GM21737 (cell line): Measurements from ENCODE around the gene SLC16A10.
"Not testable (repeated sequence)": the region's sequence is repeated elsewhere in the genome, so short reads cannot be mapped to it uniquely, and the experiment has no call there.

Source experiments
- ATAC-seq: cut with Tn5 transposase; IDR thresholded peaks from one replicate; pipeline ENCODE4 v1.9.1; 2021; ENCODE audit warnings: mild to moderate bottlenecking, moderate library complexity; ENCODE audit not compliant: unreplicated experiment

Gene SLC16A10

DNA sequence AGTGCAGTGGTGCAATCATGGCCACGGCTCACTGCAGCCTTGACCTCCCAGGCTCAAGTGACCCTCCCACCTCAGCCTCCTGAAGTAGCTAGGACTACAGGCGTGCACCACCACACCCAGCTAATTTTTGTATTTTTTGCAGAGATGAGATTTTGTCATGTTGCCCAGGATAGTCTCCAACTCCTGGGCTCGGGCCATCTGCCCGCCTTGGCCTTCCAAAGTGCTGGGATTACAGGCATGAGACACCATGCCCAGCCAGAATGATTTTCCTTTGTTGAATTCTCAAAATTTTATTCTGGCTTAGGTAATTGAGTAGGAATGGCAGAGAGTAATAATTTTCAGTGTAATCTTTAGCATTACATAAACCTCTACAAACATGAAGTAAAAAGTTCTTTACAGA lies 37.1 kb downstream of the SLC16A10 start:
- ATAC-seq: no peak

DNA sequence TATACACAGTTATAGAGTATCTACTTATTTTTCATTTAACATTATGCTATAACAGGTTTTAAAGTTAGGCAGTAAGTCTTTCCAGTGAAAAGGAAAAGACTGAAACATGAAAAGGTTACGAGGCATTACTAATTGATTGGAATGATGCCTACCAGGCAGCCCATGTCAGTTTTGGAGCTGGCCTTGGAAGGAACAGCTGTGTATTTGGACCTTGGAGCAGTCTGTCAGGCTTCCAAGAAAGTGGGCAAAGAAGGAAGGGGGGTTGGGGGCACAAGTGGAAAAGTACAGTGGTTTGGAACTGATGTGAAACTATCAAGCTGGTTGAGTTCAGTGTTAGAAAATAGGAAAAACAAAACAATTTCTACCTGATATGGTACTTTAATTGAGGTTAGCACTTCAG lies 41.7 kb downstream of the SLC16A10 start:
- ATAC-seq: no peak

DNA sequence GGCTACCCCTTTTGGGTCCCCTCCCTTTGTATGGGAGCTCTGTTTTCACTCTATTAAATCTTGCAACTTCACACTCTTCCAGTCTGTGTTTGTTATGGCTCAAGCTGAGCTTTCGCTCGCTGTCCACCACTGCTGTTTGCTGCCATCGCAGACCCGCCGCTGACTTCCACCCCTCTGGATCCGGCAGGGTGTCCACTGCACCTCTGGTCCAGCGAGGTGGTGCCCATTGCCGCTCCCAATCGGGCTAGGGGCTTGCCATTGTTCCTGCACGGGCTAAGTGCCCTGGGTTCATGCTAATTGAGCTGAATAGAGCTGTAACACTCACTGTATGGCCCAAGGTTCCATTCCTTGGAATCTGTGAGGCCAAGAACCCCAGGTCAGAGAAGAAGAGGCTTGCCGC lies 43.7 kb downstream of the SLC16A10 start:
- not testable (repeated sequence) for ATAC-seq

DNA sequence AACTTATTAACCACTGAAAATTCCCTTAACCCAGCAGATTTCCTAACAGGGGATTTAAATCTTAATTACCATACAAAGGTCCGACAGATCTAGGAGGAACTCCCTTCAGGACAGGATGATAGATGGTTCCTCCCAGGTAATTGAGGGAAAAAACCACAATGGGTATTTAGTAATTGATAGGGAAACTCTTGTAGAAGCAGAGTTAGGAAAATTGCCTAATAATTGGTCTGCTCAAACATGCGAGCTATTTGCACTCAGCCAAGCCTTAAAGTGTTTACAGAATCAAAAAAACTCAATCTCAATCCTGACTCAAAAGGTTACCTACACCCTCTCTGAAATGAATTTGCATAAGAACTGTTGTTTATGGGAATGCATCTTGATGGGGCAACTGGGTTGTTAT lies 45.4 kb downstream of the SLC16A10 start:
- ATAC-seq: not testable (repeated sequence)

DNA sequence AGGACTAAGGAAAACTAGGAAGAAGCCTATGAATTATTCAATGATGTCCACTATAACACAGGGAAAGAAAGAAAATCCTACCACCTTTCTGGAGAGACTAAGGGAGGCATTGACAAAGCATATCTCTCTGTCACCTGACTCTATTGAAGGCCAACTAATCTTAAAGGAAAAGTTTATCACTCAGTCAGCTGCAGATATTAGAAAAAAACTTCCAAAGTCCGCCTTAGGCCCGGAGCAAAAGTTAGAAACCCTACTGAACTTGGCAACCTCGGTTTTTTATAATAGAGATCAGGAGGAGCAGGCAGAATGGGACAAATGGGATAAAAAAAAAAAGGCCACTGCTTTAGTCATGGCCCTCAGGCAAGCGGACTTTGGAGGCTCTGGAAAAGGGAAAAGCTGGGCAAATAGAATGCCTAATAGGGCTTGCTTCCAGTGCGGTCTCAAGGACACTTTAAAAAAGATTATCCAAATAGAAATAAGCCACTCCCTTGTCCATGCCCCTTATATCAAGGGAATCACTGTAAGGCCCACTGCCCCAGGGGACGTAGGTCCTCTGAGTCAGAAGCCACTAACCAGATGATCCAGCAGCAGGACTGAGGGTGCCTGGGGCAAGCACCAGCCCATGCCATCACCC lies 47.0 kb downstream of the SLC16A10 start:
- ATAC-seq: not testable (repeated sequence)

DNA sequence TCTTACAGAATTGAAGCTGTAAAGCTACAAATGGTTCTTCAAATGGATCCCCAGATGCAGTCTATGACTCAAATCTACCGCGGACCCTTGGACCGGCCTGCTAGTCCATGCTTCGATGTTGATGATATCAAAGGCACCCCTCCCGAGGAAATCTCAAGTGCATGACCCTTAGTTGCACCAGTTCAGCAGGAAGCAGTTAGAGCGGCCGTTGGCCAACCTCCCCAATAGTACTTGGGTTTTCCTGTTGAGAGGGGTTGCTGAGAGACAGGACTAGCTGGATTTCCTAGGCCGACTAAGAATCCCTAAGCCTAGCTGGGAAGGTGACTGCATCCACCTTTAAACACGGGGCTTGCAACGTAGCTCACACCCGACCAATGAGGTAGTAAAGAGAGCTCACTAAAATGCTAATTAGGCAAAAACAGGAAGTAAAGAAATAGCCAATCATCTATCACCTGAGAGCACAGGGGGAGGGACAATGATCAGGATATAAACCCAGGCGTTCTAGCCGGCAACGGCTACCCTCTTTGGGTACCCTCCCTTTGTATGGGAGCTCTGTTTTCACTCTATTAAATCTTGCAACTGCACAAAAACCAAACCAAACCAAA lies 50.3 kb downstream of the SLC16A10 start:
- not testable (repeated sequence) for ATAC-seq

DNA sequence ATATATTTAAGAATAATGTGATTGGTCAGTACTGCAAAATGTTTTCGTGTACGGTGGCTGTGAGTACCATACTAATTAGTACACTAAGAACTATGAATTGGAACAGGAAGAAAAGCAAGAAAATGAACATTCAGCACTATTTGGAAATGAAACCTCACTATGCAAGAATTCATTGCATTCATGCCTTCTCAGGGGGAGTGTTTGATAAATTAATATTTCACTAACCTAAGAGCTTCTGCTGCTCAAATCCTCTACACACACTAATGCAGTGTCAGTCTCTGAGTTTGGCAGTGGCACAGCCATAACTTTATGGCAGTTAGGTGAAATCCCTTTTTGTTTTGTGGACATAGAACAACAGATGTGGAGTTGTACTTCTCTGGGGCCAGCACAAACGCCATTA lies 60.1 kb downstream of the SLC16A10 start:
- no peak for ATAC-seq

DNA sequence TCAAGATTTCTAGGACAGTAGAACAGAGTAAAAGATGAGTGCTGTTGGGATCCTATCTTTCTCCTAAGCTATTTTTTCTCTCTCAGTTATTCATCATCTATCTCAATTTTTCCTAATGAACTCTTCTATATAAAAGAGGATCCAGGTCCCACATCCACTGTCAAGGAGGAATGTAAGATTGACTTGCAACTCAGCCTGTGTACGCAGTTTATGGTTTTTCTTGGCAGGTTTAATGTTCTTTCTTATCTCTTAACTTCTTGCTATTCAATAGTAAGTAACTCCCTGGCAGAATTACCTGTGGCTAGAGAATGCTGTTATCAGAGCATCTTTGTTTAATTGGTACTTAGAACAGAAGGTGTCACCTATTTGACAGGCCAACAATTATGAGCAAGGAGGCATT lies 60.8 kb downstream of the SLC16A10 start:
- no peak for ATAC-seq

DNA sequence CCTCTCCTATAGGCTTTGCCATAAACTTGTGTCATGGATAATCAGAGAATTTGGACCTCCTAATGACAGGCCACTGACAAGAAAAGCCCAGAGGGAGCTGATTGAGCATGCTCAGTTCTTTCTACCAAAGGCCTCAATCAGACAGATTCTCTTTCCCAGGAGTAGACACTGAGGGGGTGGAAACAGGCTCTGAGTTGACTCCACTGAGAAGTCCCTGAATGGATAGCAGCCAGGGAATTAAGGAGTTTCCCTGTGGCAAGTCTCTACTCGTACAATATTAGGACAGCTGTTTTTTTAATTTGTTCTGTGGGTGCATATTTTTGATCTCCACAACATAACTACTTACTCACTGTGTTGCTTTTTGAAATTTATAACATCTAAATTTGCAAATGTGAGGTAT lies 63.3 kb downstream of the SLC16A10 start:
- ATAC-seq: no peak

DNA sequence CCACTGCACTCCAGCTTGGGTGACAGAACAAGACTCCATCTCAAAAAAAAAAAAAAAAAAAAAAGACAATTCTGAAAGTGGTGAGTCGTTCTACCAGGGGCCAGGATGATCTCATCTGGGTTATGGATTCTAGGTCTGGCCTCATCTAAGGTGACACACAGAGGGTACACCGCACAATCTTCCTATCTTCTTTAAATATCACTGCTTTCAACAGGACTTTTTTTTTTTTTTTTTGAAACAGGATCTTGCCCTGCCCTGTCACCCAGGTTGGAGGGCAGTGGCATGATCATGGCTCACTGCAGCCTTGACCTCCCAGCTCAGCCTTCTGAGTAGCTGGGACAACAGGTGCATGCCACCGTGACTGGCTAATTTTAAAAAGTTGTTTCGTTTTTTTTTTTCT lies 67.7 kb downstream of the SLC16A10 start:
- ATAC-seq: no peak

DNA sequence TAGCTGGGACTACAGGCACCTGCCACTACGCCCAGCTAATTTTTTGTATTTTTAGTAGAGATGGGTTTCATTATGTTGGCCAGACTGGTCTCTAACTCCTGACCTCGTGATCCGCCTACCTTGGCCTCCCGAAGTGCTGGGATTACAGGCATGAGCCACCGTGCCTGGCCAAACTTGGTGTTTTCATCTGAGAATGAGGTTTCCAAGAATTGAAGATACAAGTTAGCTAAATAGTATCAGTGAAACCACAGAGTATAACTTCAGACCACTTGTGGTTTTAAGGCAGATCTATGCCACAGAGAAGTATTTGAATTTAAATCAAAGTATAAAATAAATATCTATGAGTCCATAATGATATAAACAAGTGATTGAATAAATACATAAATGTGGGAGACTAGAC lies 70.1 kb downstream of the SLC16A10 start:
- no peak for ATAC-seq

DNA sequence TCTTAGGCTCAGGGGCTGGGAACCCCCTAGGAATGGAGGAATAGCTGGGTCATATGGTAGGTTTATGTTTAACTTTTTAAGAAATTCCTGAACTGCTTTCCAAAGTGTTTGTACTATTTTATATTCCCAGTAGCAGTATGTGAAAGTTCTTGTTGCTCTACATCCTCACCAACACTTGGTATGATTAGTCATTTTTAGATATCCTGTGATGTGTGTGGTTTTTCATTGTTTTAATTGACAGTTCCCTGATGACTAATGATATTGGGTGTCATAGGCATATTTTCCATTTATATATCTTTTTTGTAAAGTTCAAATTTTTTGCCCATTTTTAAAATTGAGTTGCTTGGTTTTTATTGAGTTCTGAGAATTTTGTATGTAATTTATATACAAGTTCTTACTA lies 72.3 kb downstream of the SLC16A10 start:
- no peak for ATAC-seq

DNA sequence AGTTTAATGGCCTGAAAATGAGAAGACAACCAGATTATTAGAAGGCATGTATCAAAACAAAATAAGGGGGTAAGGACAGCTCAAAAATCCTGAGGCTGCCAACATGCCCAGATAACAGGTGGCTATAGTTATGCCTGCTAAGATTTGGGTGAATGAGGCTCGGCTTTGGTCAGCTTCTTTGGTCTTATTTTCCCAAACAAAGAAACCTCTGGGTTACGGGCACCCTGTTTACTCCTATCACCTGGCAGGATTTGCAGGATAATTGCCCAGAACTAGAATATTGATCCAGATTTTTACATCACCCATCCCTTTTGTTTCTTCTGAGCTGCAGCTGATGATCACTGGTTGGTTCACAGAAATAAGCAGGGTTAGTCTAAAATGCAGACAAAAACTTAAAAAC lies 74.3 kb downstream of the SLC16A10 start:
- ATAC-seq: no peak

DNA sequence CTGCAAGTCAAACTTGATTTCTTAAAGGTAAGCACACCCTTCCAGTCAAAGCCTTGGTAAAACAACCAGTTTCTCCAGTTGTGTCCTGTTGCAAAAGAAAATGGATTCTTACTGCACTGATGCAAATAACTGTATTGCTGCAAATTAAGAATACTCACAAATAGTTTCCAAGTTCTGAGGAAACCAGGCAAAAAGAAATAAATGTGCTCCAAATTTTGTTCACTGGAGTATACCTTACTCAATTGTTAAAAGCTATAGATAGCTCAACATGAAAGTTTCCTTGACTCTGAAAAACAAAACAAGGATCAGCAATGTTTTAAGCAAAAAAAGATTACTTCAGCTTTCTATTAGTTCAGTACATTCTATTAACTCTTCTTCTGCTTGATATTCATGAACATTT lies 75.2 kb downstream of the SLC16A10 start:
- ATAC-seq: no peak

DNA sequence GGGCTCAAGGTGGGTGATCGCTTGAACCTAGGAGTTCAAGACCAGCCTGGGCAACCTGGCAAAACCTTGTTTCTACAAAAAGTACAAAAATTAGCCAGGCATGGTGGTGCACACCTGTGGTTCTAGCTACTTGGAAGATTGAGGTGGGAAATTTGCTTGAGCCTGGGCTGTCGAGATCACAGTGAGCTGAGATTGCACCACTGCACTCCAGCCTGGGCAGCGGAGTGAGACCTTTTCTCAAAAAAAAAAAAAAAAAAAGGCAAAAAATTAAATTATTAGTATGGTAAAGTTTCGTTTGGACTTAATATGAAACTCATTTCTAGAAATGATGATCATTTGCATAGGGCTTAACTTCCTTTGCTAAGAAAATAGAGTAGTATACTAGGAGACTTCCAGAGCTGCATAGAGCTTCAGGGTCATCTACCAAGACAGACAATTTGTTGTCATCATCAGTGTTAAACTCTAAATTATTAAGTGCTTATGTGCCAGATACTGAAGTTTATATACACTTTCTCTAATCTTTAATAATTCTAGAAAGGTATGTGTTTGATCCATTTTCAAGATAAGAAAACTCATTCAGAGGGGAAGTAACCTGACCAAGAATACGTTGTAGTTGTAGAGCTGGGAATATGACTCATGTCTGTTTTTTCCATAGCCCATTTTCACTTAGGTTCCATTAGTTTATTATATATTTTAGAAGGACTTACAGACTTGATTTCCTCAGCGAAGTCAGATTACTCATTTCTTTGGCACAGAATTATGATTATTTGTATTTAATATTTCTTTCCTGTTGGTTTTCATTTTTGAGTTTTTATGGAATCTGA lies 84.5 kb downstream of the SLC16A10 start:
- ATAC-seq: no peak

DNA sequence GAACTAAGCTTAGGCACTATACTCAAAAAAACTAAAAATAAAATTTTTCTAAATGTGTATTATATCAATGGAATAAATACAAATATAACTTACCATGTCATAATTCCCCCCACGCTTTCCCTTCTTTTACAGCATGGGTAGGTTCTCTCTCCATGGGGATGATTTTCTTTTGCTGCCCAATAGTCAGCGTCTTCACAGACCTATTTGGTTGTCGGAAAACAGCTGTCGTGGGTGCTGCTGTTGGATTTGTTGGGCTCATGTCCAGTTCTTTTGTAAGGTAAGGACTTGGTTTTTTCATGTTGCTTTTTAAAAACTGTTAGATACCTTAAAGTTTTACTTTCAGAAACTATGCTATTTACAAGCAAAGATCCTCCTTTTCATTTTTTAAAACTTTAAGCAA lies 85.3 kb downstream of the SLC16A10 start:
- no peak for ATAC-seq

DNA sequence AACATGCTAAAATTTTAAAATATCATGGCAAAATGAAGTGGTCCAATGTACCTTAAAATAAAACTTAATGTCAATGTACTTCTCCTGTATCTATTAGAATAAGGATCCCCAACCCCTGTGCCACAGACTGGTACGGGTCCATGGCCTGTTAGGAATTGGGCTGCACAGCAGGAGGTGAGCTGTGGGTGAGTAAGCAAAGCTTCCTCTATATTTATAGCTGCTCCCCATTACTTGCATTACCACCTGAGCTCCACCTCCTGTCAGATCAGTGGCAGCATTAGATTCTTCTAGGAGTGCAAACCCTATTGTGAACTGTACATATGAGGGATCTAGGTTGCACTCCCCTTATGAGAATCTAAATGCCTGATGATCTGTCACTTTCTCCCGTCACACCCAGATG lies 86.0 kb downstream of the SLC16A10 start:
- ATAC-seq: no peak

DNA sequence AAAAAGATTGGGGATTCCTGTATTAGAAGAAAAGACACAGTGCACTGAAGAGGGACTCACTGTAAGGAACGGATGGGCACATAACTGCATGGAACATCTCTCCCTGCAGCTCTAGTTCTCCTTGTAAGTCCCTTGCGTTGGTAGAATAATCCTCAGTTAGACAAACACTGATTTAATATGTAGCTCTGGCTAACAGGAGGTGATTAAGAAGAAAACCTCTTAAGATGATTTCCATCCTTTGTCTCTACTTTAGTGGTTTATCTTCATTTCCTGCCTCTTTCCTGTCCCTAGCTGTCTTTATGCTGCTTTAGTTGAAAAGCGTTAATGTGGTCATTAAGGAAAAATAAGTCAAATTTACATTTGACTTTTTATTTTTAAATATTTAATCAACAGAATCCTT lies 86.6 kb downstream of the SLC16A10 start:
- no peak for ATAC-seq

DNA sequence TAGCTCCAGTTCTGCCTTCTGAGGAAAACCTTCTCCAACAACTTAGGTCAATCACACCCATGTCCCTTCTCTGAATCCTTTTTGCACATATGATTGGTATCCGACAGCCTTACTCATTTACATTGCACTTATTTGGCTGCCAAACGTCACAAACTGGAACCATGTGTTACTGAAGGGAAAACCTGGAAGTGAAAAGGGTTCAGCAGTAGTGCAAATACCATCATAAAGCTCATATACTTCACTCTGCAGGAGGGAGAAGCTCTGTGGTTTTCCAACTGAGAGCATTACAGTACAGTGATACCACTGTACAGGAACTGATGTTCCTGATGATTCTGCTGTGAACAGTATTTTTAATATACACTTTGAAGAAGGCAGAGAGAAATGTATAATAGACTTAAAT lies 87.8 kb downstream of the SLC16A10 start:
- ATAC-seq: no peak

DNA sequence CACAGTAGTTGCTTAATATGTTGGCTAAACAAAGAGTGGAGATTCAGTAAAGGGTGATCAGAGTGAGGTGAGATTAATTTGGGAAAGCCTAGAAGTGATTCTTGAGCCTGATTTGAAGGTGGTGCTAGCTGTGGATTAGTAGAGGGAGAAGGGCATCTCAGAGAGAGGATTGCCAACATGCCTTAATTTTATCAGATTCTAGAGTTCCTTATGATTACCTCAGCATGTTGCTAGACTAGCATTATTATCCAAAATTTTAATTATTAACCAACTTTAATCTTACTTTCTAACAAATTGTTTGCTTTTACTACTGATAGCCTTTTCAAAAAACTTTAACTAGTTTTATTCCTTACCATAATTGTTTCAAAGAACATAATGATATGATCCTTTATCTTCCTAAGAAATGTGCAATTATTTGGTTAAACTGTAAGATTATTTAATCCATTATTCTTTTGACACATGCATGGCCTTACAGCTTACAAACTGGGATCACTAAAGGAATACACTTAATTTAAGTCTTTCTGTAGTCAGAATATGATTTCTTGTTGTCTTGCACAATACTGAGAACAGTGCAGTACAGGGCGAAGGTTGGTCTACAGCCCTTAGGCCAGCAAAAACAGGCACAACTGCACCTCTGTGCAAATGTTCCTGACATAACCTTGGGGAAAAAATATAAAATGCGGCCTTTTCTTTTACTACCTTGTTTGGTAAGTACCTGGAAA lies 88.9 kb downstream of the SLC16A10 start:
- ATAC-seq: no peak

DNA sequence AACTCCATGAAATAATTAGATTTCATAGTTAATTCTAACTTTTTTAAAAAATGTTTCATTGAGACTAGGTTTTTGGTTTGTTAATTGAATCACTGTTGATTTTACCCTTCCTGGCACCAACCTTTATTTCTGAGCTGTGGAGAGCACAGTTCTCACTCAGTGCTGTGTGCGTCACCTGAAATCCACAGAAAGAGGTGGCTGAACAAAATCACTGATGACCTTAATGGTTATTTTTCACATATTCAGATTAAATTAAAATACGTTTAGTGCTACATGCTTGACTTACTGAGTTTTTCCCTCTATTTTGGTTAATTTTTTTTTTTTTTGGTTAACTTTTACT lies 89.4 kb downstream of the SLC16A10 start:
- no peak for ATAC-seq

DNA sequence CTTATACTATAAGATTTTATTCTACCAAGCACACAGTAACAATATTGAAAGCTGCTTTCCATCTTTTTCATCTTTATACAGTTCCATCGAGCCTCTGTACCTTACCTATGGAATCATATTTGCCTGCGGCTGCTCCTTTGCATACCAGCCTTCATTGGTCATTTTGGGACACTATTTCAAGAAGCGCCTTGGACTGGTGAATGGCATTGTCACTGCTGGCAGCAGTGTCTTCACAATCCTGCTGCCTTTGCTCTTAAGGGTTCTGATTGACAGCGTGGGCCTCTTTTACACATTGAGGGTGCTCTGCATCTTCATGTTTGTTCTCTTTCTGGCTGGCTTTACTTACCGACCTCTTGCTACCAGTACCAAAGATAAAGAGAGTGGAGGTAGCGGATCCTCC lies 89.8 kb downstream of the SLC16A10 start:
- ATAC-seq: no peak
